Fibroblast of skin of left quadriceps (primary cell): ENCODE results near the gene PSKH1.
A peak's percentile ranks its signal among the peaks of the same experiment; 100 is the strongest.
"Not testable (repeated sequence)": the region's sequence is repeated elsewhere in the genome, so short reads cannot be mapped to it uniquely, and the experiment has no call there.

Experiments
- DNase-seq, 2 experiments: peaks; one replicate each; pipeline ENCODE4 v3.0.0-alpha.2; 2013; ENCODE audit warnings: low read depth in 2 of 2

Gene PSKH1

GRCh38 chr16:67961551-67961957 is 68.5 kb downstream of the PSKH1 start:
- no peak for DNase-seq

- DNase-seq: no peak
These were observed 69.1 kb downstream of the PSKH1 start for GRCh38 chr16:67962135-67962534.

DNA sequence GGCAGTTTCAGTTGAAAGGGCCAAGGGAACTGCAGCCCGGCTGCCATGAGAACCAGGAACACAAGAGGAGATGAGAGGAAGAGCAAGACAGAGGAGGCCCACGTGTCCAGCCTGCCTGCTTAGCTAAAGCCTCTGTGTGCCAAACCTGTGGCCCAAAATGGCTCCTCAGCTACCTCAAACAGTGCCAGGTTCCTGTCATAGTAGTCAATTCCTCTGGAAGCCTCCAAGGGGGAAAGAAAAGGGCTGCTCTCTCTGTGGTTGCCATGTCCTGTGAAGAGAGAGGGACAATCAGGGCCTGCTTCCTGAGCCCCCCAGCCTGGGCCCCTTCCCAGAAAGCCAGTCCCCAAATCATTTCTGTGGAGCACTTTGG is 70.2 kb downstream of the PSKH1 start:
- DNase-seq: no peak

DNA sequence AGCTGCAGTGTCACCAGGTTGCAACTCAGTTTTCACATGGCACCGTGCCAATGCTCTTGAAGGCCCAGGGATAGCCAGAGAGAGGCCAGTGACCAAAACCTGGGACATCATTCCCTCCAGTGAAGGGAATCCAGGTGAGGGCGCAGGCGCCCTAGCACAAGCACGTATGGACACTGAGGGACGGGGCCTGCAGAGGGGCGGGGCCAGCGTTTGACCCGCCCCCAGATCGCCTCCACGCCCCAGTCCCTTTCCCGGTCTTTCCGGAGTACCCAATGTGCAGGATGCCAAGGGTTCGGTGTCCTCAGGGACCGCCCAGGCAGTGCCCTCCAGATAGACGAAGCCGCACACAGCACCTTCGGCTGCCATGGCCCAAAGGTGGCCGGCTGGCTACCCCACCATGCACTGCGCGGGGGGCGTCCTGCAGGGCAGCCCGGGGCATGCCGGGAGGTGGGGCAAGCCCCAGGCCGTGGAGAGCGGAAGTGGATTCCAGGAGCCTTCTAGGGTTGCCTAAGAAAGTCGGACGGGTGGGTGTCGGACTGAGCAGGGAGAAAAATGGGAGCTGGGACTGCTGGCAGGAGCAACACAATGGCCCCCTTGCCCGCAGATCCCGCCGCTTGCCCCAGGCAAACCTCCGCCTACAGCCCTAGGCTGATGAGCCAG is 70.7 kb downstream of the PSKH1 start:
- DNase-seq: no peak

DNA sequence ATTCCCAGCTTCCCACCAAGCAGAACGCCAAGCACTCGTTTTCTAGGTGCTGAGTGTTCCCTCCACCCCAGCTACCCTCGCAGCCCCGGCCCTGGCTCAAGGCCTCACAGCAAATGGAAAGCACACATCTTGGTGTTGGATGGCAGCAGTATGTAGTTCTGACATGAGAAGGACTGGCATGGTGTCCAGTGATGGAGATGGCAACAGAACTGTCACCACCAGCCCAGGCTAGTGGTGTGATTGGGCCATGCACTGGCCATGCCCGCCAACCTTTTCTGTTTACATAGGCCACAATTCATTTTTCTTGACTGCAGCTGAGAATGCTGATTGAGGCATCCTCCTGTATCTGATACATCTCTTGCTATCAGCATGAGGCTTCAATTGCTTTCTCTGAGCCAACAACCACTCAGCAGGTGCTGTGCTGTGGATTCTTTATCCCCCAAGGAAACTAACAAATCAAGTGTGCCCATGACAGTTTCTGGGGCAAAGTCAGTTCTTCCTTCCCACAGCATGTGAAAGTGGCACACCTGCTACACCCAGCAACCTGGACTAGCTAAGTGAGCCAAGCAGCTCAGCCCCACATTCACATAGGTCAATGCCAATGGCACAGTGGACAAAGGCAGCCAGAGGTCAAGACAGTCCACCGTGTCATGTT is 71.5 kb downstream of the PSKH1 start:
- DNase-seq: no peak

DNA sequence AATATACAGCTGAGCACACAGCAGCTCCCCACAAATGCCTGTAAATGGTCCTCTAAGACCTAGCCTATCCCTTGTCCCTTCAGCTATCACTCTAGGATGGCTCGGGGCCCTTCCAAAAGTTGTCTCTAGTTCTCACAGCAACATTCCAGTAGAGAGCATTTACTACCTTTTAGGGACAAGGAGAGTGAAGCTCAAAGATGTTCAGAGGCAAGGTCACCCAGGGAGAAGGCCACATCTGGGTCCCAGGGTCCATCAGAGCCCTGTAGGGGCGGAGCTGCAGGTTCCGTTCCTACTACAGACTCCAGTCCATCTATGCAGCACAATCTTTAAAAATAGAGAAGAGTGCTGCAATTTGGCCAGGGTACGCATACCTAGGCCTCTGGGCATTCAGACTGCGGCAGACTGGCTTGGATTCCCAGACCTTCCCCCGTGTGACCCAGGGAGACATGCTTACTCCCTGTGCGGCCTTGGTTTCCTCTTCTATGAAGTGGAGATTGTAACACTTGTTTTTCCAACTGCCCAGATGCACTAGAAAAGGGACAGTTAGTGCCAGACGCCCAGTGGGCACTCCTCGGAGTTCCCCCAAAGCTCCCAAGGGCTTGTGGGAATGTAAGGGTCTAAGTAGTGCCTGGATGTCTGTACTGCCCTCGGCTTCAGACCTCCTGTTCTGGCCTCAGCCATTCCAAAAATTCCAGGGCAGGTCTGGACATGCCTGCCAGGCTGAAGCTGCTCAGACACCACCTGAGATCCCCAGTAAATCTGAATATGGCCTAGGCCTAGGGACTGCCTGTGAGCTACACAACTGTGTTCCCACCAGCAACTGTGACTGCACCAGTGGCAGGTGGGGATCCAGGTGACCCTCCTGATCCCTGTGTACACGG is 72.9 kb downstream of the PSKH1 start:
- DNase-seq: no peak

- no peak for DNase-seq
These were observed 73.6 kb downstream of the PSKH1 start for GRCh38 chr16:67966549-67967182.

GRCh38 chr16:67967183-67967957 is 74.3 kb downstream of the PSKH1 start:
- no peak for DNase-seq

DNA sequence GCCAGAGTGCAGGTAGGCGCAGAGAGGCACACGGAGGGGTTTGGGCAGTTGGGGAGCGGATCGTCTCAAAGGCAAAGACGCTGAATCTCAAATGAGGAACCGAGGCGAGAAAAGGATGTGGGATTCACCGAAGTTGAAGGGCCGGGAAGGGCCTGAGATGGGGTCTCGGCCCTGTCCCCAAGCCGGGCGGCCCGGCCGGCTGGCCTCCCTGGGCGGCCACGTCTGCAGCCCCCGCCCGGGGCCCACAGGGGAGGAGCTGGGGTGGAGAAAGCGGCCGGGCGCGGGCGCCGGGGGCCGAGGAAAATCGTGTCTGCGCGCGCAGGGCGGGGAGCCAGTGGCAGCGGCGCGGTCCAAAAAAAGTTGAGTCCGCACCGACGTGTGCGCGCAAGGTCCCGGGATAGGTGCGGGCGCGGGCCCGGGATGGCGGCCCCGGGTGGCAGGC is 74.9 kb downstream of the PSKH1 start:
- DNase-seq: no peak

DNA sequence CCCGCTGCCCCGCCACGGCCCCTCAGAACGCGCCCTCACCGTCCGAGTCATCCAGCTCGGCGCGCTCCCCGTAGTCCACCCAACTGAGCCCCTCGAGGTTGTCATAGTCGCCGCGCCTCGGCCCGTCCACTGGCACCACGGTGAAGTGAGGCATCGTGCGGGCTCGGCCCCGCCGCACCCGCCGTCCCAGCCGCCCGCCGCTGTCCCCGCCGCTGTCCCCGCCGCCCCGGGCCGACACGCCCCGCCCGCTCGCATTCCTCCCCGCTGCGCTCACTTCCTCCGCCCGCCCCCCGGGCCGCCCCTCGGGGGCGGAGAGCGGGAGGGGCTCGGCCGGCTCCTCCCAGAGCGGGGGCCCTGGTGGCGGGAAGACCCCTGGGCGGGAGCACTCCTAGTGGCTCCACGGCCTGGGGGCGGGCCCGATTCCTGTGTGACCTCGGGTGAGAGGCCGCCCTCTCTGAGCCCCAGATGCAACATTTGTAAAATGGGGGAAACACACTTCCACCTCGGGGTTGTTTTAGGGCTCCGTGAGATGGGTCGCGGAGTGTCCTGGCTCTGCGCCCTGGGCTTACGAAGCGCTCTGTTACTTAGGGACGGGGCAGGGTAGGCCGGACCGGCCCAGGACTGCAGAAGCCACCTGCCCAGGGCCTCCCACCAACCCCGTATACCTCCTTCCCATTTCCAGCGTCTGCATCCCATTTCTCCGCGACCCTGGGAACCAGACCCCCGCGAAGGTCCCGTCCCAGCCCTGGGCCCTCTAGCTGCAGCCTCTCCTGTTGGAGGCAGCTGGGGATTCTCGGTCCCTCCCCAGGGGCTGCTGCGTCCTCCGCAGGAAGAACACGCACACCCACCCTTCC is 75.6 kb downstream of the PSKH1 start, which contains the start of gene SLC12A4:
SLC12A4 (minus strand) TSS at position 238 of the 854 bp plus-strand sequence; CDS start at position 154, 84 bp downstream.
- peak; percentile 67 to 72 for DNase-seq

DNA sequence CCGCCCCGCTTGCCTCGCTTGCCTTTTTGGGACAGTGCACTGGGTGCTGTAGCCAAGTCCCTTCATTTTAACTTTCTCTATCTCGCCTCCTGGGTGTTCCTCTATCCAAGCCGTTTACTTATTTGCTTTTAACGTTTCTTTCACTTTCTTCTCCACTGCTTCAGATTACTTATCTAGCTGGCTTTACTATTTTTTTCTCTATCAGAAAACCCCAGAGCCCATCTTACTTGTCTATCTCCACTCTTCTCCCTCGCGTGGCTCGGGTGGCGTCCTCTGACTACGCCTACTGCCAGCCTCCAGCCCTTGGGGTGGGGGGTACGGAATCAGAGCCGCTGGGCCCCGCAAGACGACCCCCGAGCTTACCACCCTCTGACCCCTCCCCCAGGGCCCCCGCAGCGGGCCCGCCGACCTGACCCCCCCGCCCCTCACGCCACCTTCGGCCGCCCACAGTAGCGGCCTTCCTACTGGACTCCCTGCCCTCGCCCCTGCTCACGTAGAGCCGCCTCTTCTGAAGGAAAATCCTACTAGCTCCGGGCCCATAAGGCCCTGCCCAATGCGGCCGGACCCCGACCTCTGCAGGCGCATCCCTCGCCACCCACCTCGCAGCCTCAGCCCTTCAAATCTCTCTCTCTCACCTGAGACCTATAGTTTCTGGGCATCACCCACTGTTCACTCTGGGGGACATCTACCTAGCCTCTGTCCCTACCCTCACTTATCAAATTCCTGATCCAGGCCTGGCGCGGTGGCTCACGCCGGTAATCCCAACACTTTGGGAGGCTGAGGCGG is 76.4 kb downstream of the PSKH1 start:
- DNase-seq: no peak

DNA sequence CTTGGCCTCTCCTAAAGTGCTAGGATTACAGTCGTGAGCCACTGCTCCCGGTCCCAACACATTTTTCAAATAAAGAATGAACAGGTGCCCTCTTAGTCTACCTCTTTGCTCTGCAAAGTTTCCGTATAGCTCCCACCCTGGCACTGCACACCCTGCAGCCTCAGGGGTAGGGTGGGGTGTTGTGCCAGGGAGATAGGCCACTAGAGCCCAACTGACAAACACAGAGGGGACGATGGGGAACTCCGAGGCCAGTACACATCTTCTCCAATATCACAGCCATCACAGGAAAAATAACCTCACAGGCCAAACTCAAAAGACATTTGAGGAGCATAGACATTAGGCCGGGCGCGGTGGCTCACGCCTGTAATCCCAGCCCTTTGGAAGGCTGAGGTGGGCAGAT is 78.1 kb downstream of the PSKH1 start:
- no peak for DNase-seq

DNA sequence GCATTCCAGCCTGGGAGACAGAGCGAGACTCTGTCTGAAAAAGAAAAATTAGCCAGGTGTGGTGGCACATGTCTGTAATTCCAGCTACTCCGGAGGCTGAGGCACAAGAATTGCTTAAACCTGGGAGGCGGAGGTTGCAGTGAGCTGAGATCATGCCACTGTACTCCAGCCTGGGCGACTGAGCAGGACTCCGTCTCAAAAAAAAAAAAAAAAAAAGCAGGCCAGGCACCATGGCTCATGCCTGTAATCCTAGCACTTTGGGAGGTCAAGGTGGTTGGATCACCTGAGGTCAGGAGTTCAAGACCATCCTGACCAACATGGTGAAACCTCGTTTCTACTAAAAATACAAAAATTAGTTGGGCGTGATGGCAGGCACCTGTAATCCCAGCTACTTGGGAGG is 79.2 kb downstream of the PSKH1 start:
- DNase-seq: not testable (repeated sequence)

- no peak for DNase-seq
These were observed 82.5 kb downstream of the PSKH1 start for GRCh38 chr16:67975321-67976105.

DNA sequence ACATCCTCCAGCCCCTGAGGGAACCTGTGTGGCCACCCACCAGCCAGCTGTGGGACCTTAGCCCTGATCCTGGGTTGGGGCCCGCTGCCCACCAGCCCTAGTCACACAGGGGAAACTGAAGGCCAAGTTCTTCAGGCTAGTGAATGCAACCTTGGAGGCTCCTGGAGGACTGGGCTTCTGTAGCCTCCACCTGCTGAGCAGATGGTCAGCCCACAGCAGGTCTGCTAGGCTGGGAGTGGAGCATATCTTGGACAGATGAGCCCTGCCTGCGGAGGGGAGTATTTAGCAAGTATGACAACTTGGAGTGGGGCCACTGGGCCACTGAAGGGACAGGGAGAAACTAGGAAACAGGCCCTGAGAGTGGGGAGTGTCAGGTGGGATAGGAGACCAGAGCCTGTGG is 83.2 kb downstream of the PSKH1 start:
- DNase-seq: no peak

GRCh38 chr16:67977005-67977404 is 84.0 kb downstream of the PSKH1 start:
- DNase-seq: no peak

- no peak for DNase-seq
These were observed 84.6 kb downstream of the PSKH1 start for GRCh38 chr16:67977469-67978227.
